Endothelial cell of umbilical vein (primary cell): ENCODE data around the gene ZNF334. TPM values are rescaled to one million over a fixed set of nuclear protein-coding genes. Genes with fewer than 3 reads are reported as not detected.

Experiments
- BruUV-seq: library from RNA; stranded (reverse); fragments of 400-500 nt; replicated peaks from 2 replicates; lab custom pipeline; 2021; lab: Mats Ljungman, UMichigan
- CTCF ChIA-PET: fragments of 300-600, 350-600 bp; sonication (Branson Sonifier 250); formaldehyde crosslinking; loops from one replicate; lab custom pipeline; 2021; ENCODE audit warnings: antibody characterized with exemption, inconsistent platforms; lab: Charles Lee
- POLR2A ChIA-PET: fragments of 300-600, 350-600 bp; sonication (Branson Sonifier 250); formaldehyde crosslinking; loops from one replicate; lab custom pipeline; 2021; ENCODE audit warnings: antibody characterized with exemption, inconsistent platforms; lab: Charles Lee
- DNase-seq: peaks from one replicate; pipeline ENCODE4 v3.0.0-alpha.2; 2011; ENCODE audit warnings: low read depth, low spot score
- FAIRE-seq: peaks from 2 replicates; lab custom pipeline; 2011; peaks lifted over from hg19 to GRCh38; lab: Jason Lieb, UNC
- H2AFZ ChIP-seq: 2 replicates; pipeline ENCODE4 v1.6.0; 2012; ENCODE audit warnings: low read depth, low read length, control low read depth, inconsistent platforms
- H3K27ac ChIP-seq: 2 replicates; pipeline ENCODE4 v1.5.1; 2011; ENCODE audit warnings: low read depth, mild to moderate bottlenecking, control low read depth, low read length, moderate library complexity; ENCODE audit not compliant: insufficient read depth
- H3K27me3 ChIP-seq, 2 experiments: 2 replicates each; pipeline versions ENCODE4 v1.6.0 to v1.6.1; 2011; ENCODE audit warnings: low read length in 2 of 2, mixed read lengths in 1 of 2; ENCODE audit not compliant: control insufficient read depth in 2 of 2, insufficient read depth in 2 of 2
- H3K36me3 ChIP-seq, 2 experiments: 2 replicates in 1 of 2; 3 replicates in 1 of 2; pipeline ENCODE4 v1.5.1; 2011; ENCODE audit warnings: low read length in 2 of 2, mild to moderate bottlenecking in 1 of 2, moderate library complexity in 1 of 2; ENCODE audit not compliant: control insufficient read depth in 2 of 2, insufficient read depth in 2 of 2; ENCODE audit errors: extremely low read depth in 1 of 2
- H3K4me1 ChIP-seq: 3 replicates; pipeline ENCODE4 v1.5.1; 2011; ENCODE audit warnings: mild to moderate bottlenecking, low read length; ENCODE audit not compliant: control insufficient read depth, insufficient read depth; ENCODE audit errors: extremely low read depth
- H3K4me2 ChIP-seq: 2 replicates; pipeline ENCODE4 v1.6.1; 2011; ENCODE audit warnings: low read length, control low read depth, mixed read lengths; ENCODE audit not compliant: insufficient read depth
- H3K4me3 ChIP-seq, 3 experiments: fragments of 200-600 bp in 1 of 3; sonication (generic), shearing (Covaris generic) in 1 of 3; replicated peaks in 1 of 3; 2 replicates each; pipeline ENCODE4 v1.5.1; 2011 to 2016; ENCODE audit warnings: control low read depth in 3 of 3, low read length in 3 of 3, mild to moderate bottlenecking in 2 of 3, inconsistent platforms in 1 of 3, low read depth in 1 of 3, moderate library complexity in 1 of 3; ENCODE audit not compliant: insufficient read depth in 1 of 3
- H3K79me2 ChIP-seq: 2 replicates; pipeline ENCODE4 v1.6.0; 2012; ENCODE audit warnings: low read length, inconsistent platforms; ENCODE audit not compliant: control insufficient read depth, insufficient read depth
- H3K9ac ChIP-seq: replicated peaks from 2 replicates; pipeline ENCODE3; 2011; ENCODE audit warnings: low read length, control low read depth; ENCODE audit not compliant: insufficient read depth; ENCODE audit errors: extremely low read depth
- H3K9me1 ChIP-seq: replicated peaks from 3 replicates; pipeline ENCODE4 v1.6.0; 2011; ENCODE audit warnings: mild to moderate bottlenecking, low read length; ENCODE audit not compliant: control insufficient read depth, insufficient read depth; ENCODE audit errors: extremely low read depth
- H3K9me3 ChIP-seq: replicated peaks from 2 replicates; pipeline ENCODE4 v1.5.1; 2012; ENCODE audit warnings: low read length, inconsistent platforms; ENCODE audit not compliant: control insufficient read depth, insufficient read depth
- H4K20me1 ChIP-seq: replicated peaks from 2 replicates; pipeline ENCODE3; 2011; ENCODE audit warnings: mild to moderate bottlenecking, low read length; ENCODE audit not compliant: control insufficient read depth, insufficient read depth; ENCODE audit errors: extremely low read depth
- EZH2 ChIP-seq: IDR thresholded peaks from 2 replicates; pipeline ENCODE4 v1.6.1; 2012; ENCODE audit warnings: borderline replicate concordance, low read depth, mild to moderate bottlenecking, moderate library complexity, low read length, inconsistent platforms; ENCODE audit not compliant: severe bottlenecking
- FOS ChIP-seq: IDR thresholded peaks from 2 replicates; pipeline ENCODE4 v1.6.1; 2011; ENCODE audit warnings: mild to moderate bottlenecking, low read length, moderate library complexity, borderline replicate concordance; ENCODE audit not compliant: insufficient read depth
- GATA2 ChIP-seq: IDR thresholded peaks from 2 replicates; pipeline ENCODE4 v1.7.0; 2011; ENCODE audit warnings: low read depth, mild to moderate bottlenecking, moderate library complexity, mixed read lengths, low read length; ENCODE audit not compliant: insufficient read length, insufficient read depth
- JUN ChIP-seq: IDR thresholded peaks from 2 replicates; pipeline ENCODE4 v1.6.1; 2011; ENCODE audit warnings: borderline replicate concordance, low read depth; ENCODE audit not compliant: insufficient read length, insufficient read depth
- MYC ChIP-seq: IDR thresholded peaks from one replicate; pipeline ENCODE4 v1.6.1; 2011; ENCODE audit warnings: mild to moderate bottlenecking, low read depth, low read length
- POLR2A ChIP-seq: IDR thresholded peaks from 2 replicates; pipeline ENCODE4 v1.6.1; 2012; ENCODE audit warnings: low read depth, mild to moderate bottlenecking, control low read depth, low read length
- POLR2AphosphoS5 ChIP-seq: IDR thresholded peaks from 2 replicates; pipeline ENCODE4 v1.6.1; 2012; ENCODE audit warnings: low read depth, mild to moderate bottlenecking, control low read depth, low read length, moderate library complexity; ENCODE audit not compliant: insufficient read depth
- dilution Hi-C: fragments of 300-500 bp; cut with MboI; formaldehyde crosslinking; loops from one replicate; pipeline ENCODE4 v1.15.0; 2019; ENCODE audit warnings: low sequenced_read_pairs; ENCODE audit not compliant: extremely low pct_ligation_motif_present
- intact Hi-C: fragments of 100-400 bp; cut with micrococcal nuclease; formaldehyde crosslinking; loops from one replicate; pipeline ENCODE4 v1.10.0; 2022
- polyA plus RNA-seq, 4 experiments: library from polyadenylated mRNA; depleted of rRNA in 3 of 4; stranded (reverse) in 3 of 4; unstranded in 1 of 4; fragments of >200 nt; gene quantifications; 2 replicates each; pipeline versions ENCODE4 v1.2.1 to v1.2.3, GENCODE V29; 2011 to 2012; ENCODE audit warnings: missing spikeins in 1 of 4
- total RNA-seq: library from RNA; stranded (reverse); gene quantifications from 2 replicates; pipeline ENCODE4 v1.2.3, GENCODE V29; 2021
- TF ChIP-seq, protein P1 (sequence below): IDR thresholded peaks from 2 replicates; pipeline ENCODE4 v1.6.1; 2011; ENCODE audit not compliant: insufficient read depth, insufficient read length
- TF ChIP-seq, protein P2 (sequence below), 2 donors: IDR thresholded peaks; 1 replicate in 1 of 2; 2 replicates in 1 of 2; pipeline ENCODE4 v1.5.1; 2011; ENCODE audit warnings: low read length in 2 of 2, mild to moderate bottlenecking in 2 of 2, moderate library complexity in 2 of 2, control low read depth in 1 of 2, inconsistent platforms in 1 of 2, low read depth in 1 of 2; ENCODE audit not compliant: insufficient read depth in 1 of 2; ENCODE audit errors: extremely low read depth in 1 of 2

ZNF334 gene
- total and polyA plus RNA-seq, 2 donors (not counting 3 experiments of a cell fraction or from before 2014, with no cell fraction given): 0.08 to 1.6 TPM

DNA sequence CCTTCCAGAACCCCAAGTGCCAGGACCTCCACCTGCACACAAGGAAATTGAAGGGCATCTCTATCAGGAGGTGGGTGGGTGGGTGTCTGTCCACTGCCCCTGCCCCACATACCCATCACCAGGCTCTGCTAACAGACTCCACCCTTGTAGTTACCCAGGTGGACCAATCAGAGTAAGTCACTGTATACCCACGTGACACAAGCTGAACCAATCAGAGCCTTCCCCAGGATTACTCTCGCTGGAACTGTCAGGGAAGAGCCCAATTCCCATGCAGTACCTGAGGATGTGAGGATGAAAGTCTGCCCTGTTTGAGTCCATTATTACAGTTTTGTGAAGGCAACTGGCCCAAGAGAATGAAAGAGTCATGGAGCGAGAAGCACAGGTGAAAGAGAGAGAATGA lies 32.9 kb upstream of the ZNF334 start:
- intact Hi-C loops: no loop called here
- no peaks in the 10 kb centered on the region for H3K36me3 ChIP-seq
- POLR2A ChIA-PET: no interaction called here
- no peaks in the 10 kb centered on the region for H3K79me2 ChIP-seq
- CTCF ChIA-PET: no interaction called here
- no peak overlapping the region for H3K4me2 ChIP-seq
- FAIRE-seq (no peak), DNase-seq (no peak)
- H3K9me1 ChIP-seq: no peaks in the 10 kb centered on the region
- H3K27me3 ChIP-seq: no peaks in the 10 kb centered on the region
- TF ChIP-seq, protein P1, sequence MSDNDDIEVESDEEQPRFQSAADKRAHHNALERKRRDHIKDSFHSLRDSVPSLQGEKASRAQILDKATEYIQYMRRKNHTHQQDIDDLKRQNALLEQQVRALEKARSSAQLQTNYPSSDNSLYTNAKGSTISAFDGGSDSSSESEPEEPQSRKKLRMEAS: no peak
- TF ChIP-seq, protein P2, sequence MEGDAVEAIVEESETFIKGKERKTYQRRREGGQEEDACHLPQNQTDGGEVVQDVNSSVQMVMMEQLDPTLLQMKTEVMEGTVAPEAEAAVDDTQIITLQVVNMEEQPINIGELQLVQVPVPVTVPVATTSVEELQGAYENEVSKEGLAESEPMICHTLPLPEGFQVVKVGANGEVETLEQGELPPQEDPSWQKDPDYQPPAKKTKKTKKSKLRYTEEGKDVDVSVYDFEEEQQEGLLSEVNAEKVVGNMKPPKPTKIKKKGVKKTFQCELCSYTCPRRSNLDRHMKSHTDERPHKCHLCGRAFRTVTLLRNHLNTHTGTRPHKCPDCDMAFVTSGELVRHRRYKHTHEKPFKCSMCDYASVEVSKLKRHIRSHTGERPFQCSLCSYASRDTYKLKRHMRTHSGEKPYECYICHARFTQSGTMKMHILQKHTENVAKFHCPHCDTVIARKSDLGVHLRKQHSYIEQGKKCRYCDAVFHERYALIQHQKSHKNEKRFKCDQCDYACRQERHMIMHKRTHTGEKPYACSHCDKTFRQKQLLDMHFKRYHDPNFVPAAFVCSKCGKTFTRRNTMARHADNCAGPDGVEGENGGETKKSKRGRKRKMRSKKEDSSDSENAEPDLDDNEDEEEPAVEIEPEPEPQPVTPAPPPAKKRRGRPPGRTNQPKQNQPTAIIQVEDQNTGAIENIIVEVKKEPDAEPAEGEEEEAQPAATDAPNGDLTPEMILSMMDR (IDR thresholded peaks at IDR 0.05; ENCODE audit: extremely low read depth in 1 of 2, insufficient read depth in 1 of 2, low read depth in 1 of 2, low read length in 2 of 2): no peak
- TF ChIP-seq FOS: no peak
- no peak for TF ChIP-seq POLR2A
- no peak for TF ChIP-seq POLR2AphosphoS5
- TF ChIP-seq EZH2: no peak
- TF ChIP-seq GATA2: no peak
- TF ChIP-seq JUN: no peak
- TF ChIP-seq MYC: no peak
- no peak overlapping the region for H3K27ac ChIP-seq
- H2AFZ ChIP-seq: no peak overlapping the region
- H3K4me3 ChIP-seq: no peak overlapping the region
- H4K20me1 ChIP-seq: no peaks in the 10 kb centered on the region
- no TSS peak for BruUV-seq
- H3K4me1 ChIP-seq: no peaks in the 10 kb centered on the region
- dilution Hi-C loops: no loop called here
- H3K9ac ChIP-seq: no peak overlapping the region
- no peaks in the 10 kb centered on the region for H3K9me3 ChIP-seq
